ENCODE results near the gene MMAB.

- TF ChIP-seq CTCF (IDR thresholded peaks at IDR 0.05) = no peak
- TF ChIP-seq POLR2A (IDR thresholded peaks at IDR 0.05) = no peak
- no peak for TF ChIP-seq POLR2AphosphoS5 (IDR thresholded peaks at IDR 0.05)
Observed at GRCh38 chr12:109535863-109536250, 37.4 kb downstream of the MMAB start.
